GM19240 (cell line): ENCODE results near the gene TNIP3.

ENCODE experiments used
- DNase-seq: peaks from one replicate; pipeline ENCODE4 v3.0.0; 2011; ENCODE audit warnings: low spot score; ENCODE audit not compliant: insufficient read length

TNIP3 gene

GRCh38 chr4:121139533-121140222 is 24.4 kb downstream of the TNIP3 start:
- no peak for DNase-seq

- no peak for DNase-seq
These were observed 25.9 kb downstream of the TNIP3 start for GRCh38 chr4:121138039-121138825.

GRCh38 chr4:121130326-121130660 is 33.8 kb downstream of the TNIP3 start:
- DNase-seq, result no peak

GRCh38 chr4:121129606-121130325 is 34.4 kb downstream of the TNIP3 start:
- DNase-seq, result no peak

GRCh38 chr4:121127100-121127499 is 37.0 kb downstream of the TNIP3 start:
- no peak for DNase-seq

- no peak for DNase-seq
These were observed 37.6 kb downstream of the TNIP3 start for GRCh38 chr4:121126449-121127006.

GRCh38 chr4:121125498-121125885 is 38.6 kb downstream of the TNIP3 start:
- no peak for DNase-seq

- no peak for DNase-seq
These were observed 41.5 kb downstream of the TNIP3 start for GRCh38 chr4:121122661-121123060.

GRCh38 chr4:121119715-121120114 is 44.4 kb downstream of the TNIP3 start:
- DNase-seq, result no peak

GRCh38 chr4:121118344-121118743 is 45.8 kb downstream of the TNIP3 start:
- no peak for DNase-seq

- no peak for DNase-seq
These were observed 49.4 kb downstream of the TNIP3 start for GRCh38 chr4:121114756-121115155.

- no peak for DNase-seq
These were observed 51.6 kb downstream of the TNIP3 start for GRCh38 chr4:121112530-121112929.

- no peak for DNase-seq
These were observed 55.6 kb downstream of the TNIP3 start for GRCh38 chr4:121108557-121108956.

GRCh38 chr4:121107507-121107906 is 56.6 kb downstream of the TNIP3 start:
- DNase-seq, result no peak

GRCh38 chr4:121100093-121100775 is 63.9 kb downstream of the TNIP3 start:
- no peak for DNase-seq

GRCh38 chr4:121098266-121098665 is 65.9 kb downstream of the TNIP3 start:
- no peak for DNase-seq

- DNase-seq, result no peak
These were observed 67.5 kb downstream of the TNIP3 start for GRCh38 chr4:121096629-121097028.

GRCh38 chr4:121096191-121096590 is 67.9 kb downstream of the TNIP3 start:
- no peak for DNase-seq

GRCh38 chr4:121094297-121094966 is 69.7 kb downstream of the TNIP3 start:
- DNase-seq, result no peak

GRCh38 chr4:121093261-121093660 is 70.9 kb downstream of the TNIP3 start:
- no peak for DNase-seq

GRCh38 chr4:121091941-121092340 is 72.2 kb downstream of the TNIP3 start:
- DNase-seq, result no peak
